ENCODE data around the gene C7orf33.

The C7orf33 gene

GRCh38 chr7:148590471-148590870, at the start of gene C7orf33:
TSS of gene C7orf33 (plus strand) at chr7:148590766. CDS start at chr7:148590926, 160 bp downstream.
- H3K4me3 ChIP-seq (ENCODE audit: low read depth in 1 of 2, low read length in 1 of 2), result no peak within 1 kb of the TSS
- no peaks in the 10 kb centered on the region for H3K36me3 ChIP-seq
- TF ChIP-seq CTCF (IDR thresholded peaks at IDR 0.05), result no peak
- no peaks in the 10 kb centered on the region for H3K4me1 ChIP-seq (ENCODE audit: control insufficient read depth in 1 of 2, insufficient read depth in 1 of 2, low read depth in 1 of 2, low read length in 1 of 2)
- peaks cover 3% of the 10 kb centered on the region for H3K27me3 ChIP-seq
- no peak within 1 kb of the TSS for H3K27ac ChIP-seq
- H3K9me3 ChIP-seq, result no peaks in the 10 kb centered on the region

GRCh38 chr7:148541891-148542504, 48.6 kb upstream of the C7orf33 start:
- no peaks in the 10 kb centered on the region for H3K4me1 ChIP-seq (ENCODE audit: control insufficient read depth in 1 of 2, insufficient read depth in 1 of 2, low read depth in 1 of 2, low read length in 1 of 2)
- no peak overlapping the region for H3K27ac ChIP-seq
- no peaks in the 10 kb centered on the region for H3K36me3 ChIP-seq
- no peak for TF ChIP-seq CTCF (IDR thresholded peaks at IDR 0.05)
- H3K9me3 ChIP-seq, result no peaks in the 10 kb centered on the region
- H3K27me3 ChIP-seq, result no peaks in the 10 kb centered on the region
- no peak overlapping the region for H3K4me3 ChIP-seq (ENCODE audit: low read depth in 1 of 2, low read length in 1 of 2)

- TF ChIP-seq CTCF (IDR thresholded peaks at IDR 0.05), result no peak
- H3K27ac ChIP-seq, result no peak overlapping the region
- no peaks in the 10 kb centered on the region for H3K4me1 ChIP-seq (ENCODE audit: control insufficient read depth in 1 of 2, insufficient read depth in 1 of 2, low read depth in 1 of 2, low read length in 1 of 2)
- no peaks in the 10 kb centered on the region for H3K36me3 ChIP-seq
- no peak overlapping the region for H3K4me3 ChIP-seq (ENCODE audit: low read depth in 1 of 2, low read length in 1 of 2)
- no peaks in the 10 kb centered on the region for H3K27me3 ChIP-seq
- H3K9me3 ChIP-seq, result no peaks in the 10 kb centered on the region
Measured at GRCh38 chr7:148543302-148543701, 47.3 kb upstream of the C7orf33 start.

- Histone ChIP-seq H3K4me3 (ENCODE audit: low read depth in 1 of 2, low read length in 1 of 2) (no peak overlapping the region), H3K9me3 (no peaks in the 10 kb centered on the region), H3K27ac (no peak overlapping the region), H3K27me3 (no peaks in the 10 kb centered on the region), H3K36me3 (no peaks in the 10 kb centered on the region), H3K4me1 (ENCODE audit: control insufficient read depth in 1 of 2, insufficient read depth in 1 of 2, low read depth in 1 of 2, low read length in 1 of 2) (no peaks in the 10 kb centered on the region)
- TF ChIP-seq CTCF (IDR thresholded peaks at IDR 0.05), result no peak
Measured at GRCh38 chr7:148545172-148545571, 45.4 kb upstream of the C7orf33 start.

GRCh38 chr7:148545932-148546331, 44.6 kb upstream of the C7orf33 start:
- Histone ChIP-seq H3K36me3 (no peaks in the 10 kb centered on the region), H3K9me3 (no peaks in the 10 kb centered on the region), H3K4me3 (ENCODE audit: low read depth in 1 of 2, low read length in 1 of 2) (no peak overlapping the region), H3K4me1 (ENCODE audit: control insufficient read depth in 1 of 2, insufficient read depth in 1 of 2, low read depth in 1 of 2, low read length in 1 of 2) (no peaks in the 10 kb centered on the region), H3K27me3 (no peaks in the 10 kb centered on the region), H3K27ac (no peak overlapping the region)
- no peak for TF ChIP-seq CTCF (IDR thresholded peaks at IDR 0.05)
